ENCODE data around the gene FDXACB1. TPM values are rescaled to one million over a fixed set of nuclear protein-coding genes. Genes with fewer than 3 reads are reported as not detected.

The FDXACB1 gene
- total RNA-seq, 4 donors from 2014 or later, result 1.7 to 7.4 (median 3.3) TPM; not detected in 1

DNA sequence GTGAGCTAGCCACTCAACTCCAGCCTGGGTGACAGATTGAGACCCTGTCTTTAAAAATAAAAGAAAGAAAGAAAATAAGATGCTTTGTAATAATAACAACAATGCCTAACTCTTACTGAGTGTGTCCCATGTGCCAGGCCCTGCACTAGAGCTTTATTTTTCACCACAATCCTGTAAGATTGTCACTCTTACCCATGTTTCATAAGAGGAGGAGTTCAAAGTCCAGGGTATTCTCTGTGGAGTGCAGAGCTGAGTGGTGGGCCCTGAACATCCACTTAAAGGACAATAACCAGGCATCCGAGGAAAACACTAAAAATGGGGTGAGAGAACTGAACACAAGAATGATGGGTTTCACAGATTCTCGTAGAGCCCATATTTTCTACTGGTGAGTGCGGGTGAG is 38.8 kb upstream of the FDXACB1 start:
- no peaks in the 10 kb centered on the region for H3K36me3 ChIP-seq
- no peak for DNase-seq
- H3K4me3 ChIP-seq, result no peak overlapping the region
- TF ChIP-seq POLR2A (IDR thresholded peaks at IDR 0.05) (no peak), CTCF (IDR thresholded peaks at IDR 0.05) (no peak)
- intact Hi-C loops (cut with DNase I; ENCODE audit: low total_unique reads), result no loop called here
- peak overlapping the region in 1 of 2 donors; percentile 42 for H3K27ac ChIP-seq
- no peaks in the 10 kb centered on the region for H3K9me3 ChIP-seq
- no peaks in the 10 kb centered on the region for H3K27me3 ChIP-seq
- H3K4me1 ChIP-seq, result no peaks in the 10 kb centered on the region

GRCh38 chr11:111917312-111917711 is 38.3 kb upstream of the FDXACB1 start:
- Histone ChIP-seq H3K4me1 (no peaks in the 10 kb centered on the region), H3K27me3 (no peaks in the 10 kb centered on the region), H3K36me3 (no peaks in the 10 kb centered on the region), H3K9me3 (no peaks in the 10 kb centered on the region), H3K27ac (no peak overlapping the region), H3K4me3 (no peak overlapping the region)
- DNase-seq, result no peak
- intact Hi-C loops (cut with DNase I; ENCODE audit: low total_unique reads), result no loop called here
- TF ChIP-seq CTCF (IDR thresholded peaks at IDR 0.05) (no peak), POLR2A (IDR thresholded peaks at IDR 0.05) (no peak)

DNA sequence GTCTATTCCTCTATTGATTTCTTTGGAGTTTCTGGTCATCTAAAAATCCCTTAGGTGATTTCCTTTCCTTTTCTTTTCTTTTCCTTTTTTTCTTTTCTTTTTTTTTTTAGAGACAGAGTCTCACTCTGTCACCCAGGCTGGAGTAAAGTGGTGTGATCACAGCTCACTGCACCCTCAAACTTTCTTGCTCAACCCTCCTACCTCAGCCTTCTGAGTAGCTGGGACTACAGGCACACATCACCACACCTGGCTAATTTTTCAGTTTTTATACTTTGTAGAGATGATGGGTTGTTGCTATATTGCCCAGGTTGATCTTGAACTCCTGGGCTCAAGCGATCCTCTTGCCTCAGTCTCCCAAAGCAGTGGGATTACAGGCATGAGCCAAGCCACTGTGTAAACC is 37.8 kb upstream of the FDXACB1 start:
- no peak overlapping the region for H3K27ac ChIP-seq
- no peaks in the 10 kb centered on the region for H3K4me1 ChIP-seq
- no peak for DNase-seq

DNA sequence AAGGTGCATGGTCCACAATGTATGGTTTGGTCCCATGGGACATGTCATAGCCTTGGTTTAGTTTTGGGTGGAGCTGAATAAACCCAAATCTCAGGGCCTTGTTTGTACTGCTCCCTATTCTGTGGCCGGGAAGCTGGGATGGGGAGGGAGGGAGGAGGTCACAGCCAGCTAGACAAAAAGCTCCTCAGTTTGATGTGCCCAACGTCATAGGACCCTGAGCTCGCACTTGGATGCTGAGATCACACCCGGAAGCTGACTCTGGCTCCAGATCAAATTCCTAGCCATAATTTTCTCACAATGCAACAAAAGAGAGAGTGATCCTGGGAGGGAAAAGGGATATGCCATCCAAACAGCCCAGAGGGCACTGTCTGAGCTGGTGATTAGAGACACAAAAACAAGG is 35.0 kb upstream of the FDXACB1 start:
- peak; percentile 55 to 75 for DNase-seq
- peak overlapping the region; percentile 45 to 54 for H3K4me3 ChIP-seq
- intact Hi-C loops (cut with DNase I; ENCODE audit: low total_unique reads), result no loop called here

More for the DNA sequence above, 37.8 kb upstream of the FDXACB1 start:
- intact Hi-C loops (cut with DNase I; ENCODE audit: low total_unique reads), result no loop called here
- Histone ChIP-seq H3K4me3 (no peak overlapping the region), H3K9me3 (no peaks in the 10 kb centered on the region), H3K27me3 (no peaks in the 10 kb centered on the region), H3K36me3 (no peaks in the 10 kb centered on the region)
- TF ChIP-seq POLR2A (IDR thresholded peaks at IDR 0.05), result no peak
- TF ChIP-seq CTCF (IDR thresholded peaks at IDR 0.05), result no peak

More for the DNA sequence above, 35.0 kb upstream of the FDXACB1 start:
- Histone ChIP-seq H3K27ac (peak overlapping the region; percentile 93 to 98), H3K9me3 (no peaks in the 10 kb centered on the region), H3K27me3 (no peaks in the 10 kb centered on the region), H3K4me1 (no peaks in the 10 kb centered on the region), H3K36me3 (no peaks in the 10 kb centered on the region)
- TF ChIP-seq CTCF (IDR thresholded peaks at IDR 0.05) (no peak), POLR2A (IDR thresholded peaks at IDR 0.05) (peak; percentile 41 to 54)

Measured in uterus (tissue), 4 donors.